ENCODE measurements around the gene HDAC4. TPM values are rescaled to one million over a fixed set of nuclear protein-coding genes. Genes with fewer than 3 reads are reported as not detected.

HDAC4 gene
- total RNA-seq, 1 donor = 20.3 TPM

DNA sequence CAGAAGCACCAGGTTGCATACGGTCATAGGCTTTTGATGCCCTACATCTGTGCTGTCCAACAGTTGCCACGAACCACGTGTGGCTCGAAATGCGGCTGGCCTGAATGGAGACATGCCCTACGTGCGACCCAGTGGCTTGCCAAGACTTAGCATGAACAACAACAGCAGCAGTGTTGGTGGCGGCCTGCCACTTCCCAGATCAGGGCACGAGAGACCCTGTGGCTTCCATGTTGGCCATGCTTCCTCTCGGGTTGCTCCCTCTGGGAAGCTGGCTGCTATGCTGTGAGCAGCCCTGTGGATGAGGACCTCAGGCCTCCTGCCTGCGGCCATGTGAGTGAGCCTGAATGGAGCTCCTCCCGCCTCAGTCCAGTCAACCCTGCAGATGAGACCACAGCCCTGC, 212.3 kb downstream of the HDAC4 start:
- TF ChIP-seq, protein P1, sequence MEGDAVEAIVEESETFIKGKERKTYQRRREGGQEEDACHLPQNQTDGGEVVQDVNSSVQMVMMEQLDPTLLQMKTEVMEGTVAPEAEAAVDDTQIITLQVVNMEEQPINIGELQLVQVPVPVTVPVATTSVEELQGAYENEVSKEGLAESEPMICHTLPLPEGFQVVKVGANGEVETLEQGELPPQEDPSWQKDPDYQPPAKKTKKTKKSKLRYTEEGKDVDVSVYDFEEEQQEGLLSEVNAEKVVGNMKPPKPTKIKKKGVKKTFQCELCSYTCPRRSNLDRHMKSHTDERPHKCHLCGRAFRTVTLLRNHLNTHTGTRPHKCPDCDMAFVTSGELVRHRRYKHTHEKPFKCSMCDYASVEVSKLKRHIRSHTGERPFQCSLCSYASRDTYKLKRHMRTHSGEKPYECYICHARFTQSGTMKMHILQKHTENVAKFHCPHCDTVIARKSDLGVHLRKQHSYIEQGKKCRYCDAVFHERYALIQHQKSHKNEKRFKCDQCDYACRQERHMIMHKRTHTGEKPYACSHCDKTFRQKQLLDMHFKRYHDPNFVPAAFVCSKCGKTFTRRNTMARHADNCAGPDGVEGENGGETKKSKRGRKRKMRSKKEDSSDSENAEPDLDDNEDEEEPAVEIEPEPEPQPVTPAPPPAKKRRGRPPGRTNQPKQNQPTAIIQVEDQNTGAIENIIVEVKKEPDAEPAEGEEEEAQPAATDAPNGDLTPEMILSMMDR (IDR thresholded peaks at IDR 0.05; ENCODE audit: insufficient read depth, low read depth, low read length) = no peak
- no peak for DNase-seq (ENCODE audit: low read depth)

DNA sequence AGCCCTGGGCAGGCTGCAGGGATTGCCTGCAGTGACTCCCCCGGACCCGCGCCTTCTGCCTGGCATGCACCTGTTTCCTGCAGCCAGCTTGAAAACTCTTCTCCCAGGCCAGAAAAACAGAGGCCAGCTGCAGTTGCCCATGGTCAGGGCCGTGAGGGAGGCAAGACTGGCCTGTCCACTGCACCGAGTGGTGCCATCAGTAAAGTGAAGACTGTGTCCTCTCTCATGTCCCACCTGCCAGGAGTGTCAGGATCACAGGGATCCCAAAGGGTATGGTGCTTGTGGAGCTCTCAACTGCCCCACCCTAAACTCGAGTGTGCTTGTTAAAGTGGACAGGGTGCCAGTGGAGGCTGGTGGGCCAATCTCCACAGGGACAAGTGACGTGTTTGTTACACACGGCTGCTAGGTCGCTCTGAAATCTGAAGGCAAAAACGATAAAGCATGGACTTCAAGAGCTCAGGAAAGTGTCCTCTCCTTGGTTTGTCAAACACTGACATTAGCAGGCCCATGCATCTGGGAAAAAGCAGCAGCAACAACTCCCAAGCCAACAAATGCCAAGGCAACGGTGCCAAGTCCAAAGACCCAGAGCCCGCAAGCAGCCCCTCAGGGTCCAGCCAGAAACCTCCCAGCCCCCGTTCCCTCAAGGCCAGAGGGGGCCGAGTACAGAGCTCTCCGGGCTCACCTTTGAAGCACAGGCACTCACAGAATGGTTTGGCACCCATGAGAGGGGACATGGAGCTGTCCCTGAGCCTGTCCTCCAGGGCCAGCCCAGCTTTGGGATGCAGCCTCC, 213.2 kb downstream of the HDAC4 start:
- H3K4me3 ChIP-seq (ENCODE audit: low read depth, low read length) = no peak overlapping the region
- TF ChIP-seq, protein P1 (IDR thresholded peaks at IDR 0.05; ENCODE audit: insufficient read depth, low read depth, low read length) = no peak
- DNase-seq (ENCODE audit: low read depth) = no peak

More for the DNA sequence above, 212.3 kb downstream of the HDAC4 start:
- H3K4me3 ChIP-seq (ENCODE audit: low read depth, low read length) = no peak overlapping the region

GRCh38 chr2:239186516-239187357, 214.1 kb downstream of the HDAC4 start:
- no peak for DNase-seq (ENCODE audit: low read depth)
- TF ChIP-seq, protein P1 (IDR thresholded peaks at IDR 0.05; ENCODE audit: insufficient read depth, low read depth, low read length) = no peak
- no peak overlapping the region for H3K4me3 ChIP-seq (ENCODE audit: low read depth, low read length)

GRCh38 chr2:239184968-239185903, 215.6 kb downstream of the HDAC4 start:
- TF ChIP-seq, protein P1 (IDR thresholded peaks at IDR 0.05; ENCODE audit: insufficient read depth, low read depth, low read length) = no peak
- no peak for DNase-seq (ENCODE audit: low read depth)
- H3K4me3 ChIP-seq (ENCODE audit: low read depth, low read length) = no peak overlapping the region

DNA sequence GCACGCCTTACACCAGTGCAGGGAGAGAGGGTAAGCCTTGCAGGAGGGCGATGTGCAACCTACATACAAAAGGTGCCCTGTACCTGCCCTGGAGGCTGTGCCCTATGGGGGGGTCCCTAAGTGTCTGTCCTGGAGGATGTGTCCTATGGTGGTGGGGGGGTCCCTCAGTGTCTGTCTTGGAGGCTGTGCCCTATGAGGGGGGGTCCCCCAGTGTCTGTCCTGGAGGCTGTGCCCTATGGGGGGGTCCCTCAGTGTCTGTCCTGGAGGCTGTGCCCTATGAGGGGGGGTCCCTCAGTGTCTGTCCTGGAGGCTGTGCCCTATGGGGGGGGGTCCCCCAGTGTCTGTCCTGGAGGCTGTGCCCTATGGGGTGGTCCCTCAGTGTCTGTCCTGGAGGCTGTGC, 216.6 kb downstream of the HDAC4 start:
- no peak for DNase-seq (ENCODE audit: low read depth)
- TF ChIP-seq, protein P1 (IDR thresholded peaks at IDR 0.05; ENCODE audit: insufficient read depth, low read depth, low read length) = no peak
- no peak overlapping the region for H3K4me3 ChIP-seq (ENCODE audit: low read depth, low read length)

Data from fibroblast of villous mesenchyme (primary cell).